Heart left ventricle (tissue), 16 donors: ENCODE results near the gene SGPL1. TPM values are rescaled to one million over a fixed set of nuclear protein-coding genes. Genes with fewer than 3 reads are reported as not detected.
A peak's percentile ranks its signal among the peaks of the same experiment; 100 is the strongest.

ENCODE experiments used
- ATAC-seq, 4 donors: fragments of 200-7000 bp; cut with Tn5 transposase; one replicate each; pipeline ENCODE4 v1.9.1; 2020 to 2022; ENCODE audit warnings: moderate library complexity in 4 of 4, mild to moderate bottlenecking in 3 of 4, moderate number of reproducible peaks in 1 of 4
- DNase-seq, 5 donors: peaks; one replicate each; pipeline ENCODE4 v3.0.0-alpha.2; 2020
- H3K27ac ChIP-seq, 12 donors: fragments of 200-600 bp; sonication (generic) in 4 of 12; one replicate each; pipeline versions ENCODE4 v1.5.0 to v1.8.0; 2016 to 2022; ENCODE audit warnings: mild to moderate bottlenecking in 2 of 12
- H3K27me3 ChIP-seq, 9 donors: fragments of 200-600 bp; sonication (generic) in 2 of 9; one replicate each; pipeline versions ENCODE4 v1.5.1 to v1.8.0; 2016 to 2022; ENCODE audit warnings: mild to moderate bottlenecking in 3 of 9
- H3K36me3 ChIP-seq, 9 donors: fragments of 200-600 bp; sonication (generic) in 2 of 9; one replicate each; pipeline versions ENCODE4 v1.5.0 to v1.8.0; 2018 to 2022; ENCODE audit warnings: mild to moderate bottlenecking in 2 of 9
- H3K4me1 ChIP-seq, 12 donors: fragments of 200-600 bp; sonication (generic) in 4 of 12; one replicate each; pipeline versions ENCODE4 v1.5.0 to v1.8.0; 2016 to 2022; ENCODE audit warnings: mild to moderate bottlenecking in 3 of 12
- H3K4me3 ChIP-seq, 12 donors: fragments of 200-600 bp; sonication (generic) in 4 of 12; one replicate each; pipeline versions ENCODE4 v1.5.0 to v1.8.0; 2017 to 2022; ENCODE audit warnings: mild to moderate bottlenecking in 9 of 12, moderate library complexity in 4 of 12
- H3K9me3 ChIP-seq, 12 donors: fragments of 200-600 bp; sonication (generic) in 4 of 12; one replicate each; pipeline versions ENCODE4 v1.5.0 to v1.8.0; 2016 to 2022; ENCODE audit warnings: mild to moderate bottlenecking in 1 of 12
- CTCF ChIP-seq, 12 donors: fragments of 200-600 bp; sonication (generic) in 4 of 12; IDR thresholded peaks; one replicate each; pipeline versions ENCODE4 v1.5.0 to v1.8.0; 2018 to 2022; ENCODE audit warnings: antibody characterized with exemption in 12 of 12, mild to moderate bottlenecking in 5 of 12
- POLR2A ChIP-seq, 2 donors: fragments of 450-650 bp; IDR thresholded peaks; one replicate each; pipeline ENCODE4 v1.6.1; 2017; ENCODE audit warnings: antibody characterized with exemption in 2 of 2, mild to moderate bottlenecking in 2 of 2, moderate library complexity in 2 of 2
- WGBS, 4 donors: extraction: QIAGEN DNeasy Blood & Tissue Kit in 2 of 4; methylation state at CpG; one replicate each; pipeline versions ENCODE4 v1.1.5 to v1.1.7; 2013 to 2018; 5-methylcytosine and 5-hydroxymethylcytosine counted together
- intact Hi-C, 10 donors: fragments of 100-400 bp; cut with DNase I; formaldehyde crosslinking; loops; one replicate each; pipeline versions ENCODE4 v1.11.1 to v1.14.2; 2022
- polyA plus RNA-seq, 2 donors: library from polyadenylated mRNA; stranded (reverse); fragments of 200-250 nt; gene quantifications; one replicate each; pipeline ENCODE4 v1.2.3, GENCODE V29; 2013
- total RNA-seq, 9 donors: library from RNA; depleted of rRNA in 2 of 9; stranded (reverse); fragments of >200 nt in 2 of 9; fragmentation: NEBNext Ultra II Directional in 3 of 9; extraction: Animal tissue kit (Norgen Biotek cat#: 25700) in 3 of 9; gene quantifications; one replicate each; pipeline versions ENCODE4 v1.1.0 to v1.2.4, GENCODE V29; 2016 to 2023
- donor health status: ischemic (EF 13 %, LVEDD 7.1; RV severe dilation, severe dysfunction).
- donor health status: healthy with polysubstance abuse.
- donor health status: DM: no; HTN: yes; CAD: no.
- donor health status: DM: no; HTN: no; CAD: no.
- donor health status: ischemic (EF 25% LVEDD 6.9; RV normal size, moderate dysfunction).
- donor health status: ischemic (EF 25% LVEDD 5.7; RV mildly dilated, moderate dysfunction).
- donor health status: healthy.
- donor health status: DM: yes; HTN: yes; CAD: no.
- donor health status: ischemic (EF 35%, LVEDD 5.7; RV mildly dilated, moderate dysfunction).
- donor health status: nonischemic (EF 11% LVEDD 7.7; RV severe dilation, severe dysfunction).
- donor health status: DM: yes; HTN: yes; CAD: no.
- donor health status: PGD.
- donor health status: ischemic (EF 29% LVEDD 5.4; RV normal size, mild dysfunction).
- donor health status: nonischemic (EF 23%, LVEDD 6.1; RV moderate dilation, normal function).

Gene SGPL1
- total and polyA plus RNA-seq, 11 donors: 2.9 to 32.3 (median 11.4) TPM

GRCh38 chr10:70785190-70785589, 30.6 kb upstream of the SGPL1 start, which contains the start of gene TBATA:
Gene TBATA (minus strand): TSS chr10:70785377. CDS start chr10:70783379, 1,998 bp downstream.
- no peak for TF ChIP-seq POLR2A (IDR thresholded peaks at IDR 0.05)
- TF ChIP-seq CTCF (IDR thresholded peaks at IDR 0.05): no peak
- intact Hi-C loops: no loop called here
- Histone ChIP-seq H3K4me1 (peaks cover 0 to 23% (median 0%) of the 10 kb centered on the region in 12 donors), H3K4me3 (no peak within 1 kb of the TSS), H3K27ac (no peak within 1 kb of the TSS), H3K9me3 (peaks cover 0 to 17% (median 2%) of the 10 kb centered on the region in 12 donors), H3K27me3 (peaks cover 0 to 6% (median 0%) of the 10 kb centered on the region in 9 donors), H3K36me3 (no peaks in the 10 kb centered on the region)
- WGBS, 4 donors: 85 to 98% (median 91%) methylated on average over 4 of the region's 4 CpGs
- ATAC-seq (peak in 1 of 4 donors; percentile 33), DNase-seq (no peak)

GRCh38 chr10:70786799-70787415, 28.8 kb upstream of the SGPL1 start:
- Histone ChIP-seq H3K4me1 (peaks cover 0 to 23% (median 0%) of the 10 kb centered on the region in 12 donors), H3K27ac (no peak overlapping the region), H3K27me3 (peaks cover 0 to 6% (median 0%) of the 10 kb centered on the region in 9 donors), H3K36me3 (no peaks in the 10 kb centered on the region), H3K9me3 (peaks cover 0 to 17% (median 2%) of the 10 kb centered on the region in 12 donors), H3K4me3 (no peak overlapping the region)
- TF ChIP-seq CTCF (IDR thresholded peaks at IDR 0.05) (no peak), POLR2A (IDR thresholded peaks at IDR 0.05) (no peak)
- DNase-seq (no peak), ATAC-seq (no peak)
- 57 to 90% (median 70%) methylated on average over 5 of the region's 5 CpGs for WGBS, 4 donors
- intact Hi-C loops: no loop called here

GRCh38 chr10:70791386-70792039, 24.2 kb upstream of the SGPL1 start:
- Histone ChIP-seq H3K27ac (no peak overlapping the region), H3K9me3 (peaks cover 0 to 17% (median 2%) of the 10 kb centered on the region in 12 donors), H3K27me3 (no peaks in the 10 kb centered on the region), H3K36me3 (no peaks in the 10 kb centered on the region), H3K4me3 (no peak overlapping the region), H3K4me1 (no peaks in the 10 kb centered on the region)
- DNase-seq (no peak), ATAC-seq (no peak)
- WGBS, 4 donors: 80 to 84% (median 81%) methylated on average over 5 of the region's 5 CpGs
- TF ChIP-seq POLR2A (IDR thresholded peaks at IDR 0.05) (no peak), CTCF (IDR thresholded peaks at IDR 0.05) (no peak)
- intact Hi-C loops: no loop called here

- 89 to 97% (median 94%) methylated on average over 1 of the region's 1 CpG for WGBS, 4 donors
- intact Hi-C loops: no loop called here
- H3K9me3 ChIP-seq: no peaks in the 10 kb centered on the region
- H3K27ac ChIP-seq: no peak overlapping the region
- peaks cover 0 to 11% (median 0%) of the 10 kb centered on the region in 9 donors for H3K27me3 ChIP-seq
- TF ChIP-seq CTCF (IDR thresholded peaks at IDR 0.05) (no peak), POLR2A (IDR thresholded peaks at IDR 0.05) (no peak)
- no peaks in the 10 kb centered on the region for H3K36me3 ChIP-seq
- no peaks in the 10 kb centered on the region for H3K4me1 ChIP-seq
- no peak for DNase-seq
- no peak overlapping the region for H3K4me3 ChIP-seq
- ATAC-seq: no peak
Measured at GRCh38 chr10:70795613-70796012, 20.1 kb upstream of the SGPL1 start.
